GM12873 (cell line): ENCODE data around the gene AXIN1.

Source experiments
- CTCF ChIP-seq: IDR thresholded peaks from 2 replicates; pipeline ENCODE4 v1.5.1; 2012; ENCODE audit warnings: low read depth, mild to moderate bottlenecking, moderate library complexity, low read length, control low read depth; ENCODE audit not compliant: insufficient read depth; ENCODE audit errors: missing control alignments

Gene AXIN1

GRCh38 chr16:337437-337836 lies 15.1 kb downstream of the AXIN1 start:
- TF ChIP-seq CTCF: no peak

DNA sequence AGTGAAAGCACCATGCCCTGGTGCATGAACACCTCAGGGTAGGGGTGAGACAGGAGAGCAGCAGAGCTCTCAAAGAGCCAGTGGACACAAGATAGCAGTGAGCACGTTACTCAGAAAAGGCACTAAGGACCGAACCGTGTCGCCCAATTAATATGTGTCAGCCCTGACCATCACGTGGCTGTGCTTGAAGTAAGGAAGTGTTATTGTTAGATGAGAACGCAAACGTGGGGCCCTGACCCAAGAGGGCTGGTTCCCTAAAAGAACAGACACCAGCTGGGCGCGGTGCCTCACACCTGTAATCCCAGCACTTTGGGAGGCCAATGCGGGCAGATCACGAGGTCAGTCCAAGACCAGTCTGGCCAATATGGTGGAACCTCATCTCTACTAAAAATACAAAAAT lies 16.3 kb downstream of the AXIN1 start:
- TF ChIP-seq CTCF: no peak

- no peak for TF ChIP-seq CTCF
Observed at GRCh38 chr16:333406-334094, 19.0 kb downstream of the AXIN1 start.

GRCh38 chr16:330741-331140 lies 21.8 kb downstream of the AXIN1 start:
- no peak for TF ChIP-seq CTCF

GRCh38 chr16:325375-326145 lies 27.0 kb downstream of the AXIN1 start:
- TF ChIP-seq CTCF: no peak

DNA sequence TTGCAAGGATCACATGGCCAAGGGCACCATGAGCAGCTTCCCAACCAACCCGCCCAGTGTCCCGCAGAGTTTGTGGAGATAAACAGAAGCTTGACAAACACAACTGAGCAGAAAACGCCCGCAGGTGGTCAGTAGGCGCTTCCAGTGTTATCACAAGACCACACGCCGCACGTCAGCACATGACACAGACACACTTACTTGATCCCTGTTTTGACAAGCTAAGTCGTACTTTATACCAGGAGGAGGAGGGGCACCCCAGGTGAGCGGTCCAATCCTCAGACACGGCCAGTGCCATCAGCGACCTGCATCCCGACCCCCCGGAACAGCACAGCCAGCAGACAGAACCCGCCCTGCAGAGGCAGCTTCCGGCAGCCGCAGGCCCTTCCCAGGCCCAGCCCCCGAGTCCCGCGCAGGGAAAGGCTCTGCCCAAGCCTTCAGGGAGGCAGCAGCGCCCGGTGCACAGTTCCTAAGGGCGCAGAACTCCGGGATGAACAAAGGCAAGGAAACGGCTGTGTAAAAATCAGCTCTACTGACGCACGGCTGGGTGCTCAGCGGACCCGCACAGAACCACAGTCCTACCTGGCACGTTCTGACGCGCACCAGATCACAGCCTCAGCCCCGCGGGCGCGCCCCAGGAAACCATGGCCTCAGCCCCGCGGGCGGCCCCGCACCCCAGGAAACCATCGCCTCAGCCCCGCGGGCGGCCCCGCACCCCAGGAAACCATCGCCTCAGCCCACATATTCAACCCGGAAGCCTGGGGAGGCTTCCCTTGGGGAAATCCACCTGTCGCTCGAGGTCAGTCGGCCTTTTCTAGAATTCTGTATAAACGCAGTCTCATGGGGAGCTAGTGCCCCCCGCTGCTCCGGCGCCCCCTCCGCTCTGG lies 27.8 kb downstream of the AXIN1 start:
- no peak for TF ChIP-seq CTCF

DNA sequence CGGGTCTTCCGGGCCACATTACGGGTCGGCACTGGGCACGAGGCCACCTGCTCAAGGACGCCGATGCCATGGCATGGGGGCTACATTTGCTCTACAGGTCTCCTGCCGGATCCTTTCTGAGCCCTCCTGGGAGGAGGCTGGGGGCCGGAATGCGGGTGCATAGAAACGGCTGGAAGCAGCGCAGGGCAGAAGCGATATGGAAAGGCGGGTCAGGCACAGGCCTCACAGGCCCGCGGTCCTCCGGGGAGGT lies 28.4 kb downstream of the AXIN1 start:
- no peak for TF ChIP-seq CTCF
